NCI-H526 (cell line): ENCODE data around the gene PRSS33.

Source experiments
- DNase-seq, 2 experiments: peaks; one replicate each; lab custom pipeline; 2025; lab: John Stamatoyannopoulos, UW

Gene PRSS33, protein sequence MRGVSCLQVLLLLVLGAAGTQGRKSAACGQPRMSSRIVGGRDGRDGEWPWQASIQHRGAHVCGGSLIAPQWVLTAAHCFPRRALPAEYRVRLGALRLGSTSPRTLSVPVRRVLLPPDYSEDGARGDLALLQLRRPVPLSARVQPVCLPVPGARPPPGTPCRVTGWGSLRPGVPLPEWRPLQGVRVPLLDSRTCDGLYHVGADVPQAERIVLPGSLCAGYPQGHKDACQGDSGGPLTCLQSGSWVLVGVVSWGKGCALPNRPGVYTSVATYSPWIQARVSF

DNA sequence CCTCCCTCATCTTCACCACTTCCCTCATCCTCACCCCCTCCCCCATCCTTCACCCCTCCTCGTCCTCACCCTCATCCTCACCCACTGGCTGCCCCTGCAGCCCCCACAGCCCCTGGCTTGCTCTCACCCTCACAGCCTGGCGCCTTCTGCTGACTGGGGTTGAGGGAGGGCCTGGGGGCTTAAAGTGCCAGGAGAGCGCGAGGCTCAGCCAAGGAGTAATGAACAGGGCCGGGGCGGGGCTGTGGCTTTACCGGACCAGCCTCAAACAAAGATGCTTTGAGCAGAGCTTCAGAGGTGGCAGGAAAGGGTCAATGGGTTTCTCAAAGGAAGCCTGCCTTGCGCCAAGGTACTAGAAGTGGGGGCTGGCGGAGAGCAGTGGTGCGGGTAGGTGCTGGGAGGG, at the start of gene PRSS33:
PRSS33 (minus strand) TSS at position 155 of the 400 bp plus-strand sequence. CDS start 1,013 bp downstream, outside the sequence.
- DNase-seq = no peak

DNA sequence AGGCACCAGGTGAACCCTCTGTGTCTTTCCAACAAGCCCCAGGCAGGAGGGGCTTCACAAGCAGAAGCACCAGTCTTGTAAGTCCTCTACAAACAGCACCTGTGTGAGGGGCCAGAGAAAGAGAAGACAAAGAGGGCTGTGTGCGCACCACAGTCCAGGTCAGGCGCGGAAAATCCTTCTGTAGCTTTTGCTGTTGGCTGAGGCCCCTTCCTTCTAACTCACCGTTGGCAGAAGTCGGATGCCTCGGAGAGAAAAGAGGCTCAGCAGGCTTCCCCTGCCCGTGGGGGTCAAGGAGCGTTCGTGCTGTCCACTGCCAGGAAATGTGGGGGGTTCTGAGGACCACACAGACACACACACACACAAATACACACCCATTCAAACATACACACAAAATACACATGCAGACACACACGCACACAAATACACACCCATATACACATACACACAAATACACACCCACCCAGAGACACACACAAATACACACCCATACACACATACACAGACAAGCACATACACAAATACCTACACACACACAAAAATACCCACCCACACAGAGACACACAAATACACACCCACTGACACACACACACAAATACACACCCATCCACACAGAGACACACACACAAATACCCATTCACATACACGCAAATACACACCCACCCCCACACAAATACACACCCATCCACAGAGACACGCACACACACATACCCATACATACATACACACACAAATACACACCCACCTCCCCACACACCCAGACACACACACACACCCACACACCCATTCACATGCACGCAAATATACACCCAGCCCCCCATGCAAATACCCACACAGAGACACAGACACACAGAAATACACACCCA, 49.5 kb upstream of the PRSS33 start:
- no peak for DNase-seq

DNA sequence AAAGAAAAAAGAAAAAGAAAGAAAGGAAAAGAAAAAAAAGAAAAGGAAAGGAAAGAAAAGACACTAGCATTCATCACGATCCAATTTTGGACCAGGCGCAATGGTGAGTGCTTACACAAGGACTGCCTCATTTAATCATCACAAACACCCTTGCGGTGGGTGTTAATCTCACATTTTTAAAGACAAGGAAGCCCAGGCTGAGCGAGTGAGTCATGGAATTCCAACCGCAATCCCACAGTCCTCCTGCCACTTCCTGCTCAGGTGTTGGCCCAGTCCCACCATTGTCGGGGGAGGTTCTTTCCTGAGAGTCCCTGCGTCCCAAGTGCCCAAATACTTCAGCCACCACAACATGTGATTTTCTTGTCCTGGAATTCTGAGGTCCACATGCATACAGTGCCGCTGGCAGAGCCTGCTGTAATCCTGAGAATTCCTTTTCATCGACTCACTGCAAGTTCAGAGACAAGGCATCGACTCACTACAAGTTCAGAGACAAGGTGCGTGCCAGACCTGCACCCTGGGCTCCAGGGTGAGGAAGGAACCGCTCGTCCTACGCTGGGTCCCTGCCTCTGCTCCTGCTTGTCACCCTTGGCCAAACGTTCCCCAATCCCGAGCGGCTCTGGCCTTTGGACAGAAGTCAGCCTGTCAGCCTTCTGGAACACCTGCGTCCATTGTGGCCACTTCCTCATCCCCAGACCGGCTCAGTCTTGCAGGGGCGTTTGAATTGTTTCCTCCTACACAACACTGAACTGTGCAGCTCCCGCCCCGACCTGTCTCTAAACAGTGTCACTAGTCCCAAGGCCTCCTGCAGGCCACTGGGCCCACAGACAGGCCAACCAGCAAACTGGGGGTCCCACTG, 48.5 kb upstream of the PRSS33 start:
- DNase-seq = no peak

DNA sequence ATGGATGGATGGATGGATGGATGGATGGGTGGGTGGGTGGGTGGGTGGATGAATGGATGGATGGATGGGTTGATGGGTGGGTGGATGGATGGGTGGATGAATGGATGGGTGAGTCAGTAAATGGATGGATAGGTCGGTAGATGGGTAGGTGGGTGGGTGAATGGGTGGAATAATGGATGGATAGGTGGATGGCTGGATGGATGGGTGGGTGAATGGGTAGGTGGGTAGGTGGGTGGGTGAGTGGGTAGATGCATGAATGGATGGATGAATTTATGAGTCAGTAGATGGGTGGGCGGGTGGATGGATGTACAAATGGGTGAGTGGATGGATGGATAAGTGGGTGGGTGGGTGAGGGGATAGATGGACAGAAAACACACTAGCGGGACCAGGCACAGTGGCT, 47.6 kb upstream of the PRSS33 start:
- no peak for DNase-seq

DNA sequence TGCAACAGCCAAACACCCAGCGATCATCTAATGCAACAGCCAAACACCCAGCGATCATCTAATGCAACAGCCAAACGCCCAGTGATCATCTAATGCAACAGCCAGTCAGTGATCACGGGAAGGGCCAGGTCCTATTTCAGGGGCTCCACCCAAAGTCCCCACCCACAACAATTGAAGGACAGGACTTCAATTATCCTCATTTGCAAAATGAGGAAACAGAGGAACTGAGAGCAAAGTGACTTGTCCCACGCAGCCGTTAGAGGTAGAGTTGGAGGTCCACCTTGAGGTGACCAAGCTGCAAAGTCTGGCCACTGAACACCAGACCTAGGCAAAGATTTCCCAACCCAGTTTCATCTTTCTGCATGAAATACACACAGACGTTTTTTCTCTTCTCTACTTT, 46.4 kb upstream of the PRSS33 start:
- no peak for DNase-seq

DNA sequence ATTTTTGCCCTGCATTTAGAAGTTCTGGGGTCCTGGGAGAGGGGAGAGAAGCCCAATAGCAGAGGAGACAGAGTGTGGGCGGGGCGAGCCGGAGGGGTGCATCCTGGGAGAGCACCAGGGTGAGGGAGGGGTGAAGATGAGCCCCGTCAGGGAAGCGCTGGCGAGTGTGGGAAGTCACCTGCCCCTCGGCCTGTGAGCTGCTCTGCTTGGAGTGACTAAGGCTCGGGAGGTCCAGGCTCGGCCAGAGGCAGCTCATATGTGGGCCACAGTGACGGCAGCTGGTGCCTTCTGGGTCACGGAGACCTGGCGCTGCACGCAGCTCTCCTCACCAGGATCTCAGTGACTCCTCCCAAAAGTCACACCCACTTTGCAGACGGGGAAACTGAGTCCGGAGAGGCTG, 43.8 kb upstream of the PRSS33 start:
- no peak for DNase-seq

DNA sequence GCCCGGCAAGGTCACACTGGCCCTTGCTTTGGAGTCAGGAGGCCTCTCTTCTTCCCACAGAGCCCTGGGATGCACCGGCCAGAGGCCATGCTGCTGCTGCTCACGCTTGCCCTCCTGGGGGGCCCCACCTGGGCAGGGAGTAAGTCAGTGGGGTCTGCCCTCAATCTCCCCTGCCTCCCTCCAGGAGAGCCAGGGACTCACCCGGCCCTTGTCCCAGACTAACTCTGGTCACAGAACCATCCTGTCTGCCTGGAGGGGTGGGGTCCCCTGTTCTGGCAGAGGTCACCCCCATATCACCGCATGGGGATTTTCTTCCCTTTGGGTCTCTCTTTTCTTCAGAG, 43.0 kb upstream of the PRSS33 start:
- DNase-seq = no peak

DNA sequence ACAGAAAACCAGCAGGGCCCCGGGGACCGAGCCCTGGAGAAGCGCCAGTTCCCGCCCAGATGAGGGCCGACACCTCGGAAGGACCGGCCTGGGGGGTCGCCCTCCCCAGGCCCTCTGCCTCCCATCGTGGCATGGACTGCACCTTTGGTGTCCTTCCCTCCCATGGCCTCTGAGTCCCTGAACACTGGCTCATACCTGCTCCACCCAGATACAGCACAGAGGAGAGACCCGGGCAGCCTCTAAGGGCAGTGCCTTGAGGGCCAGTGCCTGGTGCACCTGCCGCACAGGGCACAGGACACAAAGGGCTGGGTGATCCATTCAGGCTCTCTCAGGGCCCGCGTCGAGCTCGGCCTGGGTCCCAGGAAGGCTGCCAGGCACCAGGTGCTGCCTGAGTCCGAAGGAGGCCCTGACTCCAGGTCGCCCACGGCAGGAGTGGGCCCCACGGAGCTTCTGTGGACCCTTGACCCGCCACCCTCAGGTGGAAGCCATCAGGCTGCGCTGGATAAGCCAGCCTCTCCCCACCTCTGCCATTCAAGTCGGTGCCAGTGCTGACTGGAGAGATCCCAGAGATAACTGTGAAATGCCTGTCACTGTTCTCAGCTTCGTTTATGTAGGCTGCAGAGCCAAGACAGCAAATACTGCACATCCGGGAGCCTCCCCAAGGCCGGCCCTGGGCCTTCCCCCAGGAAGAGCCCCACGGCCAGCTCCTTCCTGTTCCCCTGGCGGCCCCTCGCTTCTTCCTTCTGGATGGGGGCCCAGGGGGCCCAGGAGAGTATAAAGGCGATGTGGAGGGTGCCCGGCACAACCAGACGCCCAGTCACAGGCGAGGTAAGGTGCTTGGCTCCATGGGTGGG, 42.4 kb upstream of the PRSS33 start, which contains the start of gene ZG16B:
ZG16B (plus strand) TSS at position 803 of the 854 bp plus-strand sequence. CDS start 139 bp downstream, outside the sequence.
- DNase-seq = no peak

DNA sequence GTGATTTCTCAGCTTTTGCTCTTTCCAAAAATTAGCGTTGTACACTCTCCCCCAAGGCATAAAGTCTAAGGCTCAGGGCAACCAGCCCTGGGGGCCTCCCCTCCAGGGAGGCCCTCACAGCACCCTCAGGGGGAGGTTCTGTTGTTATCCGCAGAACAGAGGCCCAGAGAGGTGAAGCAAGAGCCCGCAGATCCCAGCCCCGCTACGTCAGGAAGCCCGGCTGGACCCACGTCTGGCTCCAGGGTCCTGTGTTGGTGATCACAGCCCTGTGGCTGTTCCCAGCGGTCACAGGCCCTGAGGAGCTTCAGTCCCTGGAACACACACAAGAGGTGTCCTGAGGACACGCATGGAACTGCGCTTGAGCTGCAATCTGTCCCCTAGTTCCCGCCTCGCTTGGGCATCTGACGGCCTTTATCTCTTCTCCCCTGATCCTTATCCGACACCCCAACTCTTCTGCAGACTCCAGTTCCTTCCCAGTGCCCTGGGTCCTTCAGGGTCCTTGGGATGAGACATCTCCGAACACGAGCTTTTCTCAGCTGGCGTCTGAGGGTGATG, 41.6 kb upstream of the PRSS33 start:
- DNase-seq = no peak

DNA sequence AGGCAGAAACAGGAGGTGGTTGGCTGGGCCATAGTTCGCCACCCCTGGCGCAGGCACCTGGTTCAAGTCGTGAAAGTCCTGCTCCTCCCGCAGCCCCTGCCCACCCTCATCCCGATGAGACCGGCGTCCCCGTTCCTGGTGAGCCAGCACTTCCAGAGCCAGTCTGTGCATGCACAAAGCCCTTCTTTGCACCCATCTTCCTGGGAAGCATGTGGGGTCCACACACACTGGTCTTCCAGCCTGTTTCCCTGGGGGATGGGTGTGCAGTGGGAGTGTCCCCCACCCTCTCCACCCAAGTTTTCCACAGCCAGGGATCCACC, 41.1 kb upstream of the PRSS33 start:
- DNase-seq = no peak

DNA sequence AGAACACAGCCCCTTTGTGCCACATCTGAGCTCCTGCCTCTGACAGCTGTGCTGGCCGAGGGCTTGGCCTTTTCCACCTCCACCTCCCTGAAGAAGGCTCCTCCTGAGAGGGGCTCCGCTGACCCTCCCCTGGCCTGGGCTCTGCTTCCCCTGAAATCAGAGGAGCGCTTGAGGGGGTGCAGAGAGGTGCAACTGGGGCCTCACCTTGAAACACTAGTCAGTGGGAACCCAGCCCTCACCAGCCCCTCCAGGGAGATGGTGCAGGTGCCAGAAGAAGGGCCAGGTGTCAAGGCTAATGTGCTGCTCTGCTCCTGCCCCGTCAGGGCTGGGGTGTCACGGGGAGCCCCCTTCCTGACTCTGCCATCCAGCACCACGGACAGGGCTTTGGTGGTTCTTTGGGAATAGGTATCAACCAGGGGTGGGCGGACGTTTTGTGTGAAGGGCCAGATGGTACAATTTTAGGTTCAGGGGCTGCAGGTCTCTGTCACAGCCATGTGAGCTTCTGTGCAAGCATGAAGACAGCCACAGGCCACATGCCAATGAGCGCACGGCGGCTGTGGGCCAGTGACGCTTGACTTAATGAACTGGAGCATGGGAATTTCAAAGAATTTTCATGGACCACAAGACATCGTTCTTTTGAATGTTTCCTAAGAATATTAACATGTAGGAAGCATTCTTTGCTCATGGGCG, 40.6 kb upstream of the PRSS33 start:
- no peak for DNase-seq

DNA sequence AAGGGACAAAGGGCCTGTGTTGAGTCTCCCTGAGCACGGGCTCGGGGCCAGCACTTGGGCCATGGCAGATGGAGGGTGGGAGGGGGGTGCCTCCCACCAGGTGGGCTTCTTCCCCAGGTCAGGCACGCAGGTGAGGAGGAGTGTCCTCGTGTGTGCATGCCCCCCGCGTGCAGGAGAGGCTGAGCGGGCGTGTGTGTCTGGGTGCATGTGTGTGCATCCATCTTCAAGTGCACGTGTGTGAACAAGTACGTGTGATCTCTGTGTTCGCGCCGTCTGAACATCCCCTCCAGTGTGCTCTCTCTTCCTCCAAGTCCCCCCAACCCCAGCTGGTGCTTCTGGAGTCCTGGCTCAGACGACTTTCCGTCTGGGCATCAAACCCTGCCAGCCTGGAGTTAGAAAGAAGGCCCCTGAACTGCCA, 40.0 kb upstream of the PRSS33 start:
- DNase-seq = no peak

DNA sequence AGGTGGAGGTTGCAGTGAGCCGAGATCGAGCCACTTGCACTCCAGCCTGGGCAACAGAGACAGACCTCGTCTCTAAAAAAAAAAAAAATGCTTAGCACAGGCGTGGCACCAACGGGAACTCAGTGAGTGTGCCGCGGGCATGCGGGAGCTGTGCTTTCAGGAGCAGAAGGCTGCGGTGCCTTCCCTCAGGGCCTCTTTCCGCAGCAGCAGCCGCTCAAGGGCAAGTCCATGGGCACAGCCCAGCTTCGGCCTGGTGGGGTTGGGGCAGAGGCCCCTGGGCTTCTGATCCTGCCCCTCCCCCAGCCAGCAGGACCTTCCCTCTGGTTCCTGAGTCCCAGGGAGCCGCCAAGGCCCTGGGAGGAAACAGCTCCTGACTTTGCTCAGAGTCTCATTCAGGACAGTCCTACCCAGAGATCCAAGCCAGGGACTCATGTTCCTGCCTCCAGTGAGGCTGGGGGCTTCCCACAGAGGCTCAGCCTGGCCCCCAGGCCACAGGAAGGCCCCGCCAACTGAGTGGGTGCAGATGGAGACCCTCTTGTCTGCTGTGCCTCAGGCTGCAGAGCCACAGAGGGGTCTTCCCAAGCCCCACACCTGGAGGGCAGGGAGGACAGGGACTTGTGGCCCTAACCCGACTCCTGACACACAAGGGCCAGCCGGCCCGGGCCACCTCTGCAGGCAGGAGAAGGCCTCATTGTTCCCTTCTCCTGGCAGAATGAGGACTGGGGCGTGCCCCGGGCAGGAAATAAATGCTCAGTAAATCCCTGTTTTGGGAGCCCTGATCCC, 39.4 kb upstream of the PRSS33 start:
- no peak for DNase-seq

DNA sequence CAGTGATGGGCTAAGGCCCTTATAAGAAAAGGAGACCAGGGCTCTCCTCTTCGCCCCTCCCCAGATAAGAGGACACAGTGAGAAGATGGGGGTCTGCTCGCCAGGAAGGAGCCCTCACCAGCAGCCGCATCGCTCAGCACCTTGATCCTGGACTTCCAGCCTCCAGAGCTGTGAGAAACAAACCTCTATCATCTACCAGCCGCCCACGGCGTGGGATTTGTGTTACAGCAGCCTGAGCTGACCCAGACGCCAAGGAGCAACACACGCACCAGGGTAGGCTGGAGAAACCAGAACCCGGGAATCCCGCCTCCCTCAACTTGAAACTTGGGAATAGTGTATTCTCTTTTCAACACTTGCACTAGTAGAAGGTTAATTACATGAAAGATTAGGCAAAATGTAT, 38.5 kb upstream of the PRSS33 start:
- no peak for DNase-seq

DNA sequence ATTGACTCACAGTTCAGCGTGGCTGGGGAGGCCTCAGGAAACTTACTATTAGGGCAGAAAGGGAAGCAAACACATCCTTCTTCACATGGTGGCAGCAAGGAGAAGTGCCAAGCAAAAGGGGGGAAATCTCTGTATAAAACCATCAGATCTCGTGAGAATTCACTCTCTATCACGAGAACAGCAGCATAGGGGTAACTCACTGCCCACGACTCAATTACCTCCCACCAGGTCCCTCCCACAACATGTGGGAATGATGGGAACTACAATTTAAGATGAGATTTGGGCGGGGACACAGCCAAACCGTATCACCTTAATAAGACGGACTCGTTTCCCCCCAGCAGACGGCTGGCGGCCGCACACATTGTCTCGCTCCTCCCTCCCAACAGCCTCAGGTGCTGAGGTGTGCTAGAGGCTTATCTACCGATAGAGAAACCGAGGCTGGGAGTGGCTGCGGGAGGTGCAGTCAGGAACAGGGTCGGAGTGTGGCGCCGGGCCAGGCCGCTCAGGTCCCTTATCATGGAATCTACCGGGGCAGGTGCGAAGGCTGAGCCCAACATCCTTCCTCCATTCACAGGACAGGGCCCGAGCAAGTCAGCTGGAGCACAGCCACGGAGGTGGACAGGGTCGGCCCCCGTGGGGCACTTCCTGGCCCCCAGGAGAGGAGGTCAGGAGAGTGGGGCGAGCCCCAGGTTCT, 37.8 kb upstream of the PRSS33 start:
- DNase-seq = no peak

DNA sequence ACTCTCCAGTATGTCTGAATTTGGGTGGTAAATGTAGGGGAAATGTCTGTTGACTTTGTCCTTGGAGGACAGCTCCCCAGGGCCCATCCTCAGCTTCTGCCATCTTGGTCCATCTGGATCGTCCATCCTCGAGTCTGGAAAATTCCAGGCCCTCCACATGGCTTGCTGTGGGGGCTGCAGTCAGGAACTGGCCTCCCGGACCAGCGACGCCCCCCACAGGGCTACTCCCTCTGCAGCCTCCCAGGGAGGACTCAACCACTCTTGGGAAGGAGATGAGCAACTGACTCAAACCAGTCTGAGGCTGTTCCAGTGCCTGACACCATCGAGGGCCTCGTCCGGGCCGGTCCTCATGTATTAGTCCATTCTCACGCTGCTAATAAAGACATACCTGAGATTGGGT, 37.3 kb upstream of the PRSS33 start:
- no peak for DNase-seq

DNA sequence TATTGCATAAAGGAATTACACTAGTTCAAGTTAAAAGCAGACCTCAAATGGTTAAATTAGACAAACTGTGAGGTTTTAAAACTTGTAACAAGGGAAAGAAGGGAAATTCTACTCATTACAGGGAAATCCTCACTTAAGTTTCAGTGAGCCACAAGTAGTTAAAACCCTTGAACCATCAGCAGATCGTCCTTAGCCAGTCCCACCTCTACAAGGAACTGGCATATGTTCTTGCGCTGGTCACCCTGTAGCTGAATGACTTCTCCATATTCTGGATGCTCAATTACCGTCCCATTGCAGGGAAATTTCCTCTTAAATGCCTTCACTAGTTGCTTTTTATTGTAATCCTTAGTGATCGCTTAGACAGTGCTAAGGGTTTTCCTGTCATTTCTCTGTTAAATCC, 35.1 kb upstream of the PRSS33 start:
- no peak for DNase-seq

DNA sequence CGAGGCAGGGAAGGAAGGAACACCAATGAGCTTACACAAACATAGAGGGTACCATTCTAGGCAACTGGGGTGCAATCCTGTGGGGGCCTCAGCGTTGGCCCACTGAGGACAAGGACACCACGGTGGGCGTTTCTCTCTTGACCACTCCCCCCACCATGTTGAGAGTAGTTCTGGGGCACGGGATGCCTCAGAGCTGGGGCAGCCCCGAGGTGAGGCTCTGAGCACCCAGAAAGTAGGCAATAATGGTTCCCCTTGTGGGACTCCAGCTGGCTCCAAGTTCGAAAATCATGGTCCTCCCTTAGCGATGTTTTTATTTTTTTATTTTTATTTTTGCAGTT, 34.8 kb upstream of the PRSS33 start:
- no peak for DNase-seq

DNA sequence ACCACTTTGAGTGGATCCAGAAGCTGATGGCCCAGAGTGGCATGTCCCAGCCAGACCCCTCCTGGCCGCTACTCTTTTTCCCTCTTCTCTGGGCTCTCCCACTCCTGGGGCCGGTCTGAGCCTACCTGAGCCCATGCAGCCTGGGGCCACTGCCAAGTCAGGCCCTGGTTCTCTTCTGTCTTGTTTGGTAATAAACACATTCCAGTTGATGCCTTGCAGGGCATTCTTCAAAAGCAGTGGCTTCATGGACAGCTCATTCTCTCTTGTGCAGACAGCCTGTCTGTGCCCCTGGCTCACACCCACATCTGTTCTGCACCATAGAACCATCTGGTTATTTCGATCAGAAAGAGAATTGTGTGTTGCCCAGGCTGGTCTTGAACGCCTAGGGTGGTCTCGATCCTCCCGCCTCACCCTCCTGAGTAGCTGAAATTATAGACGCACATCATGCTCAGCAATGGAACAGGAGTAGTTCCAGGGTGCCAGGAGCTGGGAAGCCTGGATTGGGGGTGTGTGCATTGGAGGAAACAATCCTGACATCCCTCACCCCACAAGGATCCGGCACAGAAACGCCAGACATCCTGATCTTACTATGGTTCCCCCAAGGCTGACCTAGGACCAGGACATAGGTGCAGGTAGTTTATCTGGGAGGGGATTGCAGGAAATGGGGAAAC, 34.3 kb upstream of the PRSS33 start:
- no peak for DNase-seq
